ENCODE results near the gene ZNF511.
"Not testable (repeated sequence)": the region's sequence is repeated elsewhere in the genome, so short reads cannot be mapped to it uniquely, and the experiment has no call there.

Gene ZNF511

DNA sequence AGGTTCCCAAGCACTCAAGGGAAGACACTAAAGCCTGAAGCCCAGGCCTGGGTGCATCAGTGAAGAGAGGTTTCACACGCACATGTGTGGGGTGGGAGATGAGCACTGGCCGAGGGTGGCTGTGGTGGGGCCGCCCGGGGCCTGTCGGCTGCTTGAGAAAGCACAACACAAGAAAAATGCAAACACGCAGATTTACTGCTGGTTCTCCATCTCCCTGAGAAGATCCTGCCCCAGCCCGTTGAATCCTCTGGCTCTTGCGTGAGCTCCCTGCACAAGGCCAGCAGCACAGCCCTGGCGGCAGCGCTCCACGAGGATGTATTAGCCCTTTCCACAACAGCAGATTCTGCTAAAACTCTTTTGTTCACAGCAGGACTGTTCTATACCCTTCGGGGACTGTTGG lies 6.2 kb downstream of the ZNF511 start:
- DNase-seq (ENCODE audit: low read depth): no peak

- DNase-seq (ENCODE audit: low read depth): no peak
Observed at GRCh38 chr10:133315847-133316246, 7.1 kb downstream of the ZNF511 start.

DNA sequence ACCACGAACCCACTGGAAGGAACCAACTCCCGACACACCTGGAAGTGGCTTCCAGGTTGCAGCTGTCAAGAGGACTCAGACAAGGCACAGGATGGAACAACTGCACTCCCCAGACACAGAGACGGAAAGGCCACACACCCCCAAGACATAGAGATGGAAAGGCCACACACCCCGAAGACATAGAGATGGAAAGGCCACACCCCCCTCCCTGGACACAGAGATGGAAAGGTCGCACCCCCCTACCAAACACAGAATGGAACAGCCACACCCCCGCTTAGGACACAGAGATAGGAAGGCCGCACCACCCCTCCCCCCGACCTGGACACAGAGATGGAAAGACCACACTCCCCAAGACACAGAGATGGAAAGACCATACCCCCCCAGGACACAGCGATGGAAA lies 7.6 kb downstream of the ZNF511 start:
- DNase-seq (ENCODE audit: low read depth): no peak

- no peak for DNase-seq (ENCODE audit: low read depth)
Observed at GRCh38 chr10:133316732-133317131, 8.0 kb downstream of the ZNF511 start.

DNA sequence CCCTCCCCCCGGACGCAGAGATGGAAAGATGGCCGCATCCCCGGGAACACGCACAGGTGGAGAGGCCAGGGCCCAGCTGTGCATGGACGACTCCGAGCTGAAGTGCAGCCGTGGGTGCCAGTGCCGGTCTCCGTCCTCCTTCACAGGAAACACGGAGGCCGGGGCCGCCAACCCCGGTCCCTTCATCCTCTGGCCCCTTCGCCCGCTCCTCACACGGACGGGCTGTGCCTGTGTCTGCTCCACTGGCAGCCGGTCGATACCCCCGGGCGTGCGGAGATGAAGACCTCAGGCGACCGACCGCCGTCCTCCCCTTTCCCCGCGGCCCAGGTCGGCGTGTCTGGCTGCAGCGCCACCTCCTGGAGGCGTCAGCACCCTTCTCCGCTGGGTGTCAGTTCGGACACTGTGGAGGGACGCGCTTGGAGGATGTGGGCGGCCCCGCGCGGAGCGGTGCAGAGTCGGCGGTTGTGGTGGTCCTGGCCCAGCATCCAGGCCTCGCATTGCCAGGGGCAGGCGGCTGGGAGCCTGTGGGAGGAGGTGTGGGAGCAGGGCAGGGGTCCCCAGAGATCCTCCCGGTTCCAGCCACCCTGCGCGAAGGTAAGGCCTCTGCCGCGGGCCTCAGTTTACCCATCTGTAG lies 9.9 kb downstream of the ZNF511 start:
- peak; percentile 44 for DNase-seq (ENCODE audit: low read depth)

- not testable (repeated sequence) for DNase-seq (ENCODE audit: low read depth)
Observed at GRCh38 chr10:133320852-133321422, 12.2 kb downstream of the ZNF511 start.

GRCh38 chr10:133322064-133322709 lies 13.5 kb downstream of the ZNF511 start:
- not testable (repeated sequence) for DNase-seq (ENCODE audit: low read depth)

DNA sequence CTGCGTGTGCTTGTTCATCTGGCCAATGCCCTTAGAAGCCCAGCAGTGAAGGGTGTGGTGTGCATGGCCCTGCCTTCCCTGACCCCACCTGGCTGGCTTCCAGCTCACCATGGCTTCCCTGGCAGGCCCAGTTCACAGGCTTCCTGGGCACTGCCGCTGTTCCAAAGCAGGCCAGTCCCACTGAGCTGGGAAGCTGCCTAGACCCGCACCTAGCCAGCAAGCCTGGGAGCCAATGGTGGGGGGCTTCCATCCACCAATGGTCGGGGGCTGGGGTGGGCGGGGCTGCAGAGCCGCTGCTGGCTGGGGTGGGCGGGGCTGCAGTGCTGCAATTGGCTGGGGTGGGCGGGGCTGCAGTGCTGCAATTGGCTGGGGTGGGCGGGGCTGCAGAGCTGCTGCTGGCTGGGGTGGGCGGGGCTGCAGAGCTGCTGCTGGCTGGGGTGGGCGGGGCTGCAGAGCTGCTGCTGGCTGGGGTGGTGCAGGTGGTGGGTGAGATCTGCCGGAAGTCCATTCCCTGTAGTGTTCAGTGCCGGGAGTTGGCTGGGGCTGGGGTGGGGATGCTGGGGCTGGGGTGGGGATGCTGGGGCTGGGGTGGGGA lies 15.6 kb downstream of the ZNF511 start:
- DNase-seq (ENCODE audit: low read depth): peak; percentile 58

GRCh38 chr10:133324857-133325260 lies 16.1 kb downstream of the ZNF511 start:
- DNase-seq (ENCODE audit: low read depth): no peak

- no peak for DNase-seq (ENCODE audit: low read depth)
Observed at GRCh38 chr10:133325440-133326222, 16.9 kb downstream of the ZNF511 start.

- no peak for DNase-seq (ENCODE audit: low read depth)
Observed at GRCh38 chr10:133326223-133326551, 17.5 kb downstream of the ZNF511 start.

DNA sequence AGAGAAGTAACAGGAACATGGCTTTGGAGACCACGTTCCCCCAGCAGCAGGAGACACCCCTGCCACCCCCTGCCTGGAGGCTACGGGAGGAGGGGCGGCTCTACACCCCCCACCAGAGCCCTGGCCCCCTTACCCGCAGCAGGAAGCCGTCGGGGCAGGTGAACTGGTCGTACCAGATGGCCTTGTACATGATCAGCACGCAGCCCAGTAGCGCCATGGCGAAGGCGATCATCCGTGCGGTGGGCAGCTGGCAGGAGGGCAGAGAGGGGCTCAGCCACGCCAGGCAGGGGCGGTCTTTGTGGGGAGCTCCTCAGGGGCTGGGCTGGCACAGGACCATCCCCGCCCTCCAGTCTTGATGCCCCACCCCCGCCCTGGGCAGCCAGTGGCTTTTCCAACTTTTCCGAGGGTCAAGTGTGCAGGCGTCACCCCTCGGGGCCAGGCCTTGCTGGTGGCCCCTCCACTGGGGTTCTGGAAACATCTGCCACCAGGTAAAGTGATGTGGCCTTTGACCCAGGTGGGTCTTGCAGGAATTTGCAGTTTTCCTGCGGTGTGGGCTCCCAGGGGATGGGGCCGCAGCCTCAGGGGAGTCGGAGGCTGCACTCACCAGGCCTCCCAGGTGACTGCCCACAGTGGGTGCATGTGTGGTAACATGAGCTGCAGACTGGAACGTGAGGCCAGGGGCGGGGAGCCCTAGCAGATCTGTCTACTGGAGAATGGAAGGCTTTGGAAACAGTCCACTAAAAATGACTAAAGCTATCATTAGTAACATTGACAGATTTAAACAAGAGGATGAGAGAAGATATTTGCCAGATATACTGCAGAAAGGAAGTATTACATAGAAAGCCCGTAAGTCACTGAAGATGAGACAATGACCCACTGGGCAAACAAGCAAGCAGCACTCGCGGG lies 18.3 kb downstream of the ZNF511 start:
- DNase-seq (ENCODE audit: low read depth): peak; percentile 63

DNA sequence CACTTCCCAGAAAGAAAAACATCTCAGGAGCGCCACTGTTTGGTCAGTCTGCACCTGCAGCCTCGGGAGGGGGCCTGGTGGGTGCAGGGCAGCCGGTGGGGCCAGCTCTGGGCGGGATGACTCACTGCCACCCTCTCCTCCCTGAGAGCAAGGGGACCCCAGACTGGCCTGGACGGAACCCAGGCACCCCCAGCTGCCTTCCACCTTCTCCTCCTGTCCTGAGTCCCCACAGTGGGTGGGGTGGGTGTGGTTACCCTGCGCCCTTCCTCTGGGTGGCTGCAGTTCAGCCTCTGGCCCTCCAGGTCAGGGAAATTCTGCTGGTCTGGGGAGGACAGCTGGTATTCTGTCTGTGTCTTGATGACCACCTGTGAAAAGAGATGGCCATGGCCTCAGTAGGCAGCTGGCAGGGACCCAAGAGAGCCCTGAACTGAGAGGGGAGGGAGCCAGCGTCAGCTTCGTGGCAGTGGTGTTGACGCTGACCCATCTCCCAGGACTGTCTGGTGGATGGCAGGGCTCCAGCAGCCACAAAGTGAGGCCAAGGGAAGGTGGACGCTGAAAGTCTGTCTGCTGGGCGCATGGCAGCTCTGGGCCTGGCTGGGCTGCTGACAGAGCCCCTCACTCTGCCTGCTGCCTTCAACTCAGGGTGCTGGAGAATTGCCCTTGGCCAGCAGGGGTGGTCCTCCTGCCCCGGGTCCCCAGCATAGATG lies 19.1 kb downstream of the ZNF511 start:
- peak; percentile 24 for DNase-seq (ENCODE audit: low read depth)

- no peak for DNase-seq (ENCODE audit: low read depth)
Observed at GRCh38 chr10:133328358-133329343, 19.9 kb downstream of the ZNF511 start.

GRCh38 chr10:133329491-133330202 lies 20.9 kb downstream of the ZNF511 start:
- peak; percentile 73 for DNase-seq (ENCODE audit: low read depth)

DNA sequence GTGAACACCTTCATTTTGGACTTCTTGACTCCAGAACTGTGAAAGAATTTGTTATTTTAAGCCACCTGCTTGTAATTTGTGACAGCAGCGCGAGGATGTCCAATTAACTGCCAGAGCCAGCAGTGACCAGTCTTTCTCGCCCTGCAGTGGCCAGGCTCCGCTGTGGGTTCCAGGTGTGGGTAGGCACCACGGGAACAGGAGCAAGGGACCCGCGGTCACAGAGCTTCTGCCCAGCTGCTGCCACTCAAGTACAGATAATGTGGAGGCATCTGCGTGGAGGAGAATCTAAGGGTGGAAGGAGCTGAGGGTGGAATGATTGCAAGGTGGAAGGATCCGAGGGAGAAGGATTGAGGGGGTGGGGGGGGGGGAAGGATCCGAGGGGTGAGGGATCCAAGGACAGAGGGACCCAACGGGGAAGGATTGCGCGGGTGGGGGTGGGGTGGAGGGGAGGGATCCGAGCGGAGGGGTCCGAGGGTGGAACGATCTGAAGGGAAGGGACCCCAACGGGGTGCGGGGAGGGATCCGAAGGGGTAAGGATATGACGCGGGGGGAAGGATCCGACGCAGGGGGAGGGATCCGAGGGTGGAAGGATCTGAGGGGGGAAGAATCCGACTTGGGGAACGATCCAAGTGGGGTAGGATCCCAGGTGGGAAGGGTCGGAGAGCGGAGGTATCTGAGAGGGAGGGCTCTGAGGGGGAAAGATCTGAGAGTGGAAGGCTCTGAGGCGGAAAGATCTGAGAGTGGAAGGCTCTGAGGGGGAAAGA lies 24.4 kb downstream of the ZNF511 start:
- no peak for DNase-seq (ENCODE audit: low read depth)

DNA sequence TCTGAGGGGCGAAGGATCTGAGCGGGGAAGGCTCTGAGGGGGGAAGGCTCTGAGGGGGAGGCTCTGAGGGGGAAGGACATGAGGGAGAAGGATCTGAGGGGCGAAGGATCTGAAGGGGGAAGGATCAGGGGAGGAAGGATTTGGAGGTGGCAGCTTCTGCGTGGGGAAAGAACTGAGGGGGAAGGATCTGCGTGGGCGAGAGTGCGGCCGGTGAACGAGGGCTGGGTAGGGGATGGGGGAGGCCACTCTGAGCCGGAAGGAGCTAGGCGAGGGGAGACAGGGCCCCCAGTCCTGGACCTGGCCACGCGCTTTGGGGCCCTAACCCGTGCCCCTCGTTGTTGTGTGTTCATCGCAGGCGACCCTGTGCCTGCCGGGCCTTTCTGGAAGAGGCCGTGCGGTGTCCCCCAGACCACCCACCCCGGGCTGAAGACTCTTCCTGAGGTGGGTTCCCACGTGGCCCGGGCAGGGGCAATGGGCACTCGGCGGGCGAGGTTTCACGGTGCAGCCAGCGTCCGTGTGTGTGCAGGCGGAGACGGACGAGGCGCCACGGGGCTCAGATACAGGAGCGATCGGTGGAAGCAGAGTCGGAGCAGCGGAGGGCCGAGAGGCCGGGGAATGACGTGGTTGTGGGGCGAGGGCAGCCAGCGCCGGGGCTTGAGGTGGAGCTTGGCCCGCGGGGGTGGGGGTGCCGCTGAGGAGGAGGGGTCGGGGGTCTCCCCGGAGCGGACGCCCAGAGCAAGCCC lies 26.0 kb downstream of the ZNF511 start:
- DNase-seq (ENCODE audit: low read depth): no peak
